ENCODE data around the gene CA10.

The CA10 gene

GRCh38 chr17:51660266-51660665 lies 498.2 kb downstream of the CA10 start:
- Histone ChIP-seq H3K9me2 (ENCODE audit: low read depth, low read length) (no peaks in the 10 kb centered on the region), H3K4me3 (ENCODE audit: low read depth, low read length, poor library complexity, severe bottlenecking) (no peak overlapping the region), H3K9ac (ENCODE audit: low read length) (no peak overlapping the region), H2AFZ (ENCODE audit: low read length) (no peak overlapping the region), H3F3A (ENCODE audit: insufficient read depth, low read length) (no peaks in the 10 kb centered on the region), H3K9me3 (ENCODE audit: low read length) (no peaks in the 10 kb centered on the region), H3K27ac (ENCODE audit: low read depth, low read length, poor library complexity, severe bottlenecking) (no peak overlapping the region), H3K4me2 (ENCODE audit: low read length) (no peak overlapping the region), H3K79me2 (ENCODE audit: insufficient read depth, low read length) (no peaks in the 10 kb centered on the region), H4K20me1 (ENCODE audit: insufficient read depth, low read length) (no peaks in the 10 kb centered on the region), H3K4me1 (ENCODE audit: insufficient read depth, low read length, severe bottlenecking) (no peaks in the 10 kb centered on the region), H3K27me3 (ENCODE audit: insufficient read depth, low read length) (no peaks in the 10 kb centered on the region; the same call in 1 of the 2 replicates), H3K36me3 (ENCODE audit: insufficient read depth, low read length) (no peaks in the 10 kb centered on the region)
- no peak for TF ChIP-seq EZH2 (IDR thresholded peaks at IDR 0.05; ENCODE audit: borderline replicate concordance, low read length)
- TF ChIP-seq, protein P1, sequence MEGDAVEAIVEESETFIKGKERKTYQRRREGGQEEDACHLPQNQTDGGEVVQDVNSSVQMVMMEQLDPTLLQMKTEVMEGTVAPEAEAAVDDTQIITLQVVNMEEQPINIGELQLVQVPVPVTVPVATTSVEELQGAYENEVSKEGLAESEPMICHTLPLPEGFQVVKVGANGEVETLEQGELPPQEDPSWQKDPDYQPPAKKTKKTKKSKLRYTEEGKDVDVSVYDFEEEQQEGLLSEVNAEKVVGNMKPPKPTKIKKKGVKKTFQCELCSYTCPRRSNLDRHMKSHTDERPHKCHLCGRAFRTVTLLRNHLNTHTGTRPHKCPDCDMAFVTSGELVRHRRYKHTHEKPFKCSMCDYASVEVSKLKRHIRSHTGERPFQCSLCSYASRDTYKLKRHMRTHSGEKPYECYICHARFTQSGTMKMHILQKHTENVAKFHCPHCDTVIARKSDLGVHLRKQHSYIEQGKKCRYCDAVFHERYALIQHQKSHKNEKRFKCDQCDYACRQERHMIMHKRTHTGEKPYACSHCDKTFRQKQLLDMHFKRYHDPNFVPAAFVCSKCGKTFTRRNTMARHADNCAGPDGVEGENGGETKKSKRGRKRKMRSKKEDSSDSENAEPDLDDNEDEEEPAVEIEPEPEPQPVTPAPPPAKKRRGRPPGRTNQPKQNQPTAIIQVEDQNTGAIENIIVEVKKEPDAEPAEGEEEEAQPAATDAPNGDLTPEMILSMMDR (IDR thresholded peaks at IDR 0.05; ENCODE audit: low read length): no peak

DNA sequence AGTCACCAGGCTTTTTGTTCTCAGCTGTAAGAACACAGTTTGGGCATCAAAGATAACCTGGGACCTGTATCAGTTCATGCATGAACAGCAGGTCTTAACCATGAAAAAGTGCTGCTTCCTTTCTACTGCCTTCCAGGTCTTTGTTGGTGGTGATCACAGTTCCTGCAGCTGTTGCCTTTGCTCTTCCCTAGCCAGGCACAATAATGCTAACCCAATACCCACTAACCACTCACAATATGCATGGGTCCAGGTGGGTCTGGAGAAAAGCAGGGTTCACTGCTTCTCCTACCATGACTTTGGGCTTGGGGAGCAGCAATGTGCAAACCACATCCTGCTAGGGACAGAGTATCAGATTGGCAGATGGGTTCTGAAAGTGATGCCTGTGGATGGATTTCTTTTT lies 501.3 kb downstream of the CA10 start:
- no peak overlapping the region for H2AFZ ChIP-seq (ENCODE audit: low read length)
- H3K36me3 ChIP-seq (ENCODE audit: insufficient read depth, low read length): no peaks in the 10 kb centered on the region
- H3K4me3 ChIP-seq (ENCODE audit: low read depth, low read length, poor library complexity, severe bottlenecking): no peak overlapping the region
- no peaks in the 10 kb centered on the region for H4K20me1 ChIP-seq (ENCODE audit: insufficient read depth, low read length)
- H3K79me2 ChIP-seq (ENCODE audit: insufficient read depth, low read length): no peaks in the 10 kb centered on the region
- no peaks in the 10 kb centered on the region for H3K9me2 ChIP-seq (ENCODE audit: low read depth, low read length)
- no peak overlapping the region for H3K27ac ChIP-seq (ENCODE audit: low read depth, low read length, poor library complexity, severe bottlenecking)
- H3K4me1 ChIP-seq (ENCODE audit: insufficient read depth, low read length, severe bottlenecking): no peaks in the 10 kb centered on the region
- no peaks in the 10 kb centered on the region for H3K27me3 ChIP-seq (ENCODE audit: insufficient read depth, low read length)
- H3K9me3 ChIP-seq (ENCODE audit: low read length): no peaks in the 10 kb centered on the region
- no peak overlapping the region for H3K9ac ChIP-seq (ENCODE audit: low read length)
- H3F3A ChIP-seq (ENCODE audit: insufficient read depth, low read length): no peaks in the 10 kb centered on the region
- TF ChIP-seq EZH2 (IDR thresholded peaks at IDR 0.05; ENCODE audit: borderline replicate concordance, low read length): no peak
- TF ChIP-seq, protein P1 (IDR thresholded peaks at IDR 0.05; ENCODE audit: low read length): no peak
- no peak overlapping the region for H3K4me2 ChIP-seq (ENCODE audit: low read length)

DNA sequence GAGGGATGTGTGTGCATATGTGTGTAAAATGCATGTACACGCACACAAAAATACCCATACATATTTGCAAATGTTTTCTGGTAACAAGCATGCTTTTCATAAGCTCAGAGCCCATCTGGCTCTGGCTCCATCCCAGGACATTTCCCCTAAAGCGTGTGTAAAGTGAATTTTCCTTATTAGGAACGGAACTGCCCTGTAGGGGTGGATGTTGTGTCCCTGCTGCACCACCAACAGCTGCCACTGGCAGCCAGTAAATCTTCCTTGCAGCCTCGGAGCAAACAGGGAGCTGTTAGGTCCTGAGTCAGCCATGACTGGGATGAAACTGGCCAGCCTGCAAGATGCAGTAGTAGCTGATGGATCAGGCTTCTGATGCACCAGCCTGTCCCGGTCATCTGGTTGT lies 504.6 kb downstream of the CA10 start:
- no peaks in the 10 kb centered on the region for H3K27me3 ChIP-seq (ENCODE audit: insufficient read depth, low read length)
- H2AFZ ChIP-seq (ENCODE audit: low read length): no peak overlapping the region
- no peak overlapping the region for H3K4me3 ChIP-seq (ENCODE audit: low read depth, low read length, poor library complexity, severe bottlenecking)
- no peaks in the 10 kb centered on the region for H3K9me3 ChIP-seq (ENCODE audit: low read length)
- no peak overlapping the region for H3K4me2 ChIP-seq (ENCODE audit: low read length)
- TF ChIP-seq EZH2 (IDR thresholded peaks at IDR 0.05; ENCODE audit: borderline replicate concordance, low read length): no peak
- TF ChIP-seq, protein P1 (IDR thresholded peaks at IDR 0.05; ENCODE audit: low read length): no peak
- no peaks in the 10 kb centered on the region for H3F3A ChIP-seq (ENCODE audit: insufficient read depth, low read length)
- no peaks in the 10 kb centered on the region for H3K36me3 ChIP-seq (ENCODE audit: insufficient read depth, low read length)
- no peaks in the 10 kb centered on the region for H3K9me2 ChIP-seq (ENCODE audit: low read depth, low read length)
- H3K4me1 ChIP-seq (ENCODE audit: insufficient read depth, low read length, severe bottlenecking): no peaks in the 10 kb centered on the region
- no peaks in the 10 kb centered on the region for H4K20me1 ChIP-seq (ENCODE audit: insufficient read depth, low read length)
- no peaks in the 10 kb centered on the region for H3K79me2 ChIP-seq (ENCODE audit: insufficient read depth, low read length)
- no peak overlapping the region for H3K9ac ChIP-seq (ENCODE audit: low read length)
- no peak overlapping the region for H3K27ac ChIP-seq (ENCODE audit: low read depth, low read length, poor library complexity, severe bottlenecking)
